Activated CD4-positive, alpha-beta T cell treated with anti-CD3 and anti-CD28 coated beads for 48 hours (primary cell): ENCODE results near the gene MTHFD1.
"Not testable (repeated sequence)": the region's sequence is repeated elsewhere in the genome, so short reads cannot be mapped to it uniquely, and the experiment has no call there.

Source experiments
- DNase-seq: peaks from one replicate; pipeline ENCODE4 v3.0.0-alpha.2; 2020

The MTHFD1 gene

DNA sequence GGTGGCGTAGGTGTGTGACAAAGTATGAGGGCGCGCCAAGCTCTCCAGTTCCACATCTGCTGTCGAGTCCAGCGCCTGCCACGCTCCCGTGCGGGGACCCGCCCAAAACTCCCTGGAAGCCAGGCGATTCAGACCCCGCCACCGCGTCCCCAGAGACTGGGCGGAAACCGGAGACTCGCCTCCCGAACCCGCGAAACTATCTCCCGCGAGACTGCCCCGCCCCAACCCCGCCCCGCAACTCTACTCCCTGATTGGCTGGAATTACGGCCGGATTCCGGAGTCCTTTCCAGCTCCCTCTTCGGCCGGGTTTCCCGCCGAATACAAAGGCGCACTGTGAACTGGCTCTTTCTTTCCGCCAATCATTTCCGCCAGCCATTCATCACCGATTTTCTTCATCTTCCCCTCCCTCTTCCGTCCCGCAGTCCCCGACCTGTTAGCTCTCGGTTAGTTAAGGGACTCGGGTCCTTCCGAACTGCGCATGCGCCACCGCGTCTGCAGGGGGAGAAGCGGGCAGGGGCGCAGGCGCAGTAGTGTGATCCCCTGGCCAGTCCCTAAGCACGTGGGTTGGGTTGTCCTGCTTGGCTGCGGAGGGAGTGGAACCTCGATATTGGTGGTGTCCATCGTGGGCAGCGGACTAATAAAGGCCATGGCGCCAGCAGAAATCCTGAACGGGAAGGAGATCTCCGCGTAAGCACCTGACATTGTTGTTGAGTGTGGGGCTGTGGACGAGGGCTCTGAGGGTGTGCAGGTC lies at the start of gene MTHFD1:
MTHFD1 (plus strand) TSS at position 572 of the 751 bp plus-strand sequence; CDS start at position 647, 75 bp downstream.
- peak; percentile 98 for DNase-seq

- peak; percentile 92 for DNase-seq
Measured at GRCh38 chr14:64338616-64339316, 49.4 kb upstream of the MTHFD1 start.

GRCh38 chr14:64340560-64341196 lies 47.5 kb upstream of the MTHFD1 start:
- DNase-seq, result no peak

GRCh38 chr14:64347748-64348147 lies 40.4 kb upstream of the MTHFD1 start:
- no peak for DNase-seq

- no peak for DNase-seq
Measured at GRCh38 chr14:64349741-64350490, 38.2 kb upstream of the MTHFD1 start.

GRCh38 chr14:64363265-64363846 lies 24.8 kb upstream of the MTHFD1 start:
- no peak for DNase-seq

- DNase-seq, result no peak
Measured at GRCh38 chr14:64364907-64365306, 23.2 kb upstream of the MTHFD1 start.

DNA sequence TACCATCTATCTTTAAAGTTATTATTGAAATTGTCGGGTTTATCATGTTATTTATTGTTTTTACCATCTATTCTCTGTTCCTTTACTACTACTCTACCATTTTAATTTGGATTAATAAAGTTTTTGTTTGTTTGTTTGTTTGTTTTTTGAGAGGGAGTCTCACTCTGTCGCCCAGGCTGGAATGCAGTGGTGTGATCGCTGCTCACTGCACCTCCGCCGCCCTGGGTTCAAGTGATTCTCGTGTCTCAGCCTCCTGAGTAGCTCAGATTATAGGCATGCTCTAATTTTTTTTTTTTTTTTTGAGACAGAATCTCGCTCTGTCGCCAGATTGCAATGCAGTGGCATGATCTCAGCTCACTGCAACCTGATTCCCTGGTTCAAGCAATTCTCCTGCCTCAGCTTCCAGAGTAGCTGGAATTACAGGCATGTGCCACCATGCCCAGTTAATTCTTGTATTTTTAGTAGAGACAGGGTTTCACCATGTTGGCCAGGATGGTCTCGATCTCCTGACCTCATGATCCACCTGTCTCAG lies 22.7 kb upstream of the MTHFD1 start:
- not testable (repeated sequence) for DNase-seq

DNA sequence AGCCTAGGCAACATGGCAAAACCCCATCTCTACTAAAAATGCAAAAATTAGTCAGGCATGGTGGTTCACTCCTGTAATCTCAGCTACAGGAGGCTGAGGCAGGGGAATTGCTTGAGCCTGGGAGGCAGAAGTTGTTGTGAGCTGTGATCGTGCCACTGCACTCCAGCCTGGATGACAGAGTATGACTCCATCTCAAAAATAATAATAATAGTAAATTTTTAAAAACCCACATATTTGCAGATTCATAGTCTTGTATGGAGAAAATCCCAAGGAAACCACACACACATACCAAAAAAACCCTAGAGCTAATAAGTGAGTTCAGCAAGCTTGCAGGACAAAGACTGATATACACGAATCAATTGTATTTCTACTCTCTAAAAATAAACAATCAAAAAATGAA lies 19.0 kb upstream of the MTHFD1 start:
- no peak for DNase-seq

DNA sequence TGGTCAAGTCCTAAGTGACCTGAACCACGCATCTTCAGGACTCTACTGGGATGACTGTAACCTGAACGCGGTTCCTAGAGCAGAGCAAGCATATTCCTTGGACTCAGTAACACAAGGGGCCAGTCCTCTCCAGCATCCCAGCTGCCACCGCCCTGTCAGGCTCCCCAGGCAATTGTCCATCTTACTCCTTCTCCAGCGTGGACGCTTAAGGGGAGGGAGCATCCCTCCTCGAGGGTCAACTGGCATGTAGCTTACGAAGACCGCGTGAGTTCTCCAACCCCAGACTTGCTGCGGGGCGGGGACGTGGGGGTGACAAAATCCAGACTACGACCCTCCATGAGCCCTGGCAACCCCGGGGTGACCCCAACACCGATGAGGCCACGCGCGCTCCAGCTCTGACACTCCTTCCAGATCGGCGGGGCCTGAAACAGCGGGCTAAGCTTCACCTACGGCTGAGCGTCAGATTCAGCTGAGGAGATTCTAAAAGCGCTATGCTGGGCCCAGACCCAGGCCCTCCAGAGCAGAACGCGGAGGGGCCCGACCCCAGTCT lies 846 bp upstream of the MTHFD1 start:
- no peak for DNase-seq

GRCh38 chr14:64388533-64389285 lies 556 bp downstream of the MTHFD1 start:
- DNase-seq, result peak; percentile 51

DNA sequence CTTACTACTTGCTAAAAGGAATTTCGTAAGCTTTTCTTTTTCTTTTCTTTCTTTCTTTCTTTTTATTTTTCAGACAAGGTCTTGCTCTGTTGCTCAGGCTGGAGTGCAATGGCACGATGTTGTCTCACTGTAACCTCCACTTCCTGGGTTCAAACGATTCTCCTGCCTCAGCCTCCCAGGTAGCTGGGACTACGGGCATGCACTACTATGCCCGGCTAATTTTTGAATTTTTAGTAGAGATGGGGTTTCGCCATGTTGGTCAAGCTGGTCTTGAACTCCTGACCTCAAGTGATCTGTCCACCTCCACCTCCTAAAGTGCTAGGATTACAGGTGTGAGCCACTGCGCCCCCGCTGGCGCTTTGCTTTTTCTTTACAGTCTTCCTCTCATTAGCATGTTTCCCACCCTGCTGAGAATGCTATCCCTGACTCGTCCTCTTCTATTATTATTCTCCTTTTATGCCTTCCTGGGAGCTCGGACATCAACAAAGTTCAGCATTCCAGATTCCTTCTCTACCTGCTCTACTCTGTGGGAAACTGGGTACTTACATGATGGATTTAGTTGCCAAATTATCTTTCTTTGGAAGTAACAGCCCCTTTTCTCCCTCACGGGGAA lies 3.1 kb downstream of the MTHFD1 start:
- no peak for DNase-seq

DNA sequence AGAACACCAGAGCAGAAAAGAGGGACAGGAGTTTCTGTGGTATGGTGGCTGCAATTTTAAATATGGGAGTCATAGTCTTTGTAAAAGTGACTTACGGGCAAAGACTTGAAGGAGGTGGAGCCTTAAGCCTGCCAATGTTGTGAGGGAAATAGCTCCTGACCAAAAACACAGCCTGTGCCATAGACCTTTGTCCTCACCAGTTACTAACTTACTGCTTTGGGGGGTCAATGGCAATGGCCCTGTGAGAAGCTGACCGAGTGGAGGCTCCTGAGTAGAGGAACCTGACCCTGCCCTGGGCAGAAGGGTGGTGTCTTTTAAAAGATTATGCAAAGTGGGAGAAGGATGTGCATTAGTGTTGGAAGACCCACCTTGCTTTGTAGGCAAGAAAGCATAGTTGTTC lies 3.8 kb downstream of the MTHFD1 start:
- no peak for DNase-seq

GRCh38 chr14:64393189-64393726 lies 5.1 kb downstream of the MTHFD1 start:
- DNase-seq, result not testable (repeated sequence)

DNA sequence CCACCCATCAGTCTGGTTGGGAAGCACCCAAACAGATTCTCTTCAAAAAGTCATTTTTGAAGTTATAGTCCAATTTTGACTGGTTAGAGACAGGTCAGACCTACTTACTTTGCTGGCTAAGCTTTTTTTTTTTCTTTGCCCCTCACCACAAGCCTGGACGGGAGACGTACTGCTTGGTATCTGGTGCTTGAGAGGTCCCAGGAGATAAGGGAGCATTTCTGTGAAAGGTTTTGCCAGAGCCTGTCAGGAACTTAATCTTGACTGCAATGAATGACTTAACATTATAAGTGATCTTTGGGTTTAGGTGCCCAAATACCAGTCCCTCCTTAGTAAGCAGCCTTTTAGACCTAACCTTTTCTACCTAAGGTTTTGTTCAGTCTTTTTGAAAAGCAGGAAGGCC lies 6.3 kb downstream of the MTHFD1 start:
- no peak for DNase-seq

DNA sequence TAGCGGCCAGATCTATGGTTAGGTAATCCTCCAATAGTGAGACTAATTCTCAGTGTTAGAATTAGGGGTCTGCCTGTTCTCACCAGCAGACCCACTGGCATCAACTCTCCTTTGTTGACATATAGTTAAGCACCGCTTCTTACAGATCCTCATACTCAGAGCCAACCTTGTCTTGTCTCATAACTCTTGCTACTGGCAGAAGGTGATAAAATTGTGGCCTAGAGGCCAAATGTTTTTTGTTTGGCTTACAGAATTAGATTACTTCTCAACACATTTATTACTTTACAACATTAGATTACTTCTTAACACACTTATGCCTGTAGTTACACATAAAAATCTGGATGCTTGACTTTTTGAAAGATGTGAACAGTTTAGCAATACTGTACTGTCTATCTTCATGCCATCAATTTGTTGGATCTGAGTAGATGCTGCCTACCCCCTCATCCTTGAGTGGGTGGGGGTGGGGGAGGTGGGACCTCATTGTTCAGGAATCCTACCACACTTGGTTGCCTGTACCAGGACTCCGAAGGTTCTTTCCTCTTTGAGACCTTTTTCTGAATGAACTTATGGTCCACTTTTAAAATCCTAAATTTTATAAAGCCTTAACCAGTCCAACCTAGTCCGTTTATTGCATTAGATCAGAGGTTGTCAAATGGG lies 7.0 kb downstream of the MTHFD1 start:
- no peak for DNase-seq

GRCh38 chr14:64400829-64401459 lies 12.8 kb downstream of the MTHFD1 start:
- DNase-seq, result no peak

GRCh38 chr14:64401949-64402348 lies 13.8 kb downstream of the MTHFD1 start:
- DNase-seq, result no peak

DNA sequence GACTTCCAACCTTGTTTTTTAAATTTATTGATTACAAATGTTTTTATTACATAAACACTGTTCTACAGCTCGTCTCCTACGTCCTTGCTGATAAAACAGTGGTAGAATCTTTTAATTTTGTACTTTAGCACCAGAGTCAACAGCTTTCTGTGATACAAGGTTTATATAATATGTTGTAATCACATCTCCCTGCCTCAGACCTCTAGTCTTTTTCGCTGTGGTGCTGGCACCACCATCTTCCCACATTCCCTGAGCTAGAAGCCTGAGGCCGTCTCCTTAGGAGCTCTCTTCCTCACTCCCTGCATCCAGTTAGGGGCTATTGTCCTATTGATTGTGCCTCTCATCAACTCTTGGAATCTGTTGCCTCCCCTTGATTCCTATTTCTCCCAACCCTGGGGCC lies 17.1 kb downstream of the MTHFD1 start:
- DNase-seq, result no peak

GRCh38 chr14:64407329-64407728 lies 19.2 kb downstream of the MTHFD1 start:
- no peak for DNase-seq
